GM19043 (cell line): ENCODE measurements around the gene CPB1.

Experiments
- ATAC-seq: cut with Tn5 transposase; IDR thresholded peaks from one replicate; pipeline ENCODE4 v1.9.1; 2021; ENCODE audit warnings: low read depth; ENCODE audit not compliant: unreplicated experiment

Gene CPB1

DNA sequence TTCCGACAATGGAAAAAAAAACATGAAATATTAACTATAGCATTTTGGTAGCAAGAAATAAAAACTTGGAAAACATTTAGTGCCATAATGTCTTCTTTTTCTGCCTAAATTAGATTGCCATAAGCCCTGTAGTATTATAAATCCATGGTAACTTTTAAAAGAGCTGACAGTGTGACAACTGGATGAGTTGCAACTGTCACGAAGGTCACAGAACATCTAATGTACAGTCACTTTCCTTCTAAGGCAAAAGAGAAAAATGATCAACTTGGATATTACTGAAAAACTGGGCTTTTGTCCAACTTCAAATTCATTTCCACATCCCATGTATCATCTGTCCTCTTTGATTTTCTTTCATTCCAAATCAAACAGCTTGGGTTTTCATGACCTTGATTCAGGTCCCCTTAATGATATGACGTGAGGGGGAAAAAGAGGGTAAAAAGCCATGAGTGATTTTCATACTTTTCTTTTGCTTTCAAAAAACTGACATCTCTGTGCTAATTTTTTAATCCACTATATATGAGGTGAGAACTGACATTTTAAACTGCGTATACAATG, 602 bp downstream of the CPB1 start:
- ATAC-seq = no peak

DNA sequence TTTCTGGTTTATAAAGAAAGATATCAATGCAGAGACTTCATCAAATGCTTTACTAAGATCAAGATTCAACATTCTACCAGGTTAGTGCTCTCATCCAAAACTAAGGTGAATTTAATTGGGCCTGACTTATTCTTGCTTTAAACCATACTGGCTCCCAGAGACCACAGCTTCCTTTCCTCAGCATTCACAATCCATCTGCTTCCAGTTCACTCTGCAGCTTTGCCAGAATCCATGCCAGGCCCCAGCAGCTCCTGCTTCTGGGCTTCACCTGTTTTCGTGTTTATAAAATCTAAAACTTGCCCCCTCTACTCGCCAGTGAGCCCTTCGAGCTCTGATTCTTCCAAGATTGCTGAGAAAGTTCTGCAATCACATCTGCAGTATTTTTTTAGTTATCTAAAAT, 2.3 kb downstream of the CPB1 start:
- no peak for ATAC-seq

DNA sequence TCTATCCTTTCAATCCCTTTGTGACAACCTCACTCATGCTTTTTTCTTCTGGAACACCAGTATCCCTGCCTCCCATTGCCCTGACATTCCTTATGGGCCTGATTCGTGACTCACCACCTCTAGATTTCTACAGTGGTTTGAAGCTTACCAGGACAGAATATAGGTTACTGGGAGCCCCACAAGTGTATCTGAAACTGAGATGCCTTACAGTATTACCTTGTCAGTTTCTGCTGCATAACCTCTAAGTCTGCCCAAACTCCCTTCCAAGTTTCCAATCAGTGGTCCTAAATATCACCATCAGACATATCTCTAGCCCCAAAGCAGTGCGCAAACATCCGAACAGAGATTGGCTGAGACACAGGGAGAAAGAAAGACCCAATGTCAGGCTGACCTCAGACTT, 5.6 kb downstream of the CPB1 start:
- no peak for ATAC-seq

DNA sequence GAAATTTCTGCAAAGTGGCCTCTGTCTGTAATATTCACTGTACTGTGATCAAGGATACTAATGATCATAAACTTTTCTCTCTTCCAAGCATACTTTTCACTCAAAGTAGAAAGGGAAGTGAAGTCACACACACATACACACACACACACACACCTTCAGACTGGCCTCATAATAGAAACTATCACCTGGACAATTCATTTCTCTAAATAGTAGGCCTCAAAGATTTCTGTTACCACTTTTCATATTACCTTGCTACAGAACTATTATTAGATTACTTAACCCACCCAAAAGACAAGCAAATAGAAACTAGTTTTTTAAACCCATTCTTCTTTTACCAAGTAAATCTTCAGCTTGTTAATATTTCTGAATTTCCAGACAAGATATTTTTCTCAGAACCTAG, 12.2 kb downstream of the CPB1 start:
- peak; percentile 57 for ATAC-seq

DNA sequence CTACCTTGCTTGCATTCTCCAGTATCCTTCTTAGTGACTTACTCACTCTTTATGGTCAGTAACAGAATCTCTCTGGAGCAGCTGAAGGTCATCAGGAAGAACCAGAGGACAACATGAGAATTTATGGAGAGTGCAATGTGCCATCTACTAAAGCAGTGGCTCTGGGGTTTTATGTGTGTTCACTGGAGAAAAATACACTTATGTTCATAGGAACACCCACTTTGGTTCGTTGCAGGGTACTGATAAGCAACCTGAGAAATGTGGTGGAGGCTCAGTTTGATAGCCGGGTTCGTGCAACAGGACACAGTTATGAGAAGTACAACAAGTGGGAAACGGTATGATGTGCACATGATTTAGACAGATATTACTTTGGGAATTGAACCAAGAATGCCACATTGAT, 12.8 kb downstream of the CPB1 start:
- ATAC-seq = no peak

DNA sequence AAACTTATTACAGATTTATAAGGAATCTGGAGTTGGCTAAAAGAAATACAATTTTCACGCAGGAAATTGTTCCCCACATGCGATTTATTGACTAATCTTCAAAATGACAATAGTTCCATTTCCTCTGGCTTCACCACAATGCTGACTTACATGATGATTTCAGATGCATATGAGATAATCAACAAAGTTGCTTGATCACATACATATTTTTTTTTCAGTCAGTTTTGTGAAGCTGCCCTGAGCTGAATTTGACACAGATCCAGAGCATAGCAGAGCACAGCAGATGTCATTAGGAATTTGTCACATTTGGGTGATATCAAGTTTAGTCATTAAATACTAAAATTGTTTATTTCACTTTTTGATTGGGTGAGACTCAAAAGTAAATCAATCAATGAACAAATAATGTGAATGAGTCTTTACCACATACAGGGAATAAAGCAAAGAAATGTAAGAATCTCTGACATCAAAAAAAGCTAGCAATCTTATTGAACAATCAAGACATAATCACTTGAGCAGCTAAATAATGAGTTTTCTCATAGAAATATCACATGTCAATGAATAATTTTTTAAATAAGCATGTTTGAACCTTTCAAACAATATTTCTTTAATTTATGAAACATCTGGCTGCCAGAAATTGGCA, 18.3 kb downstream of the CPB1 start:
- ATAC-seq = no peak

DNA sequence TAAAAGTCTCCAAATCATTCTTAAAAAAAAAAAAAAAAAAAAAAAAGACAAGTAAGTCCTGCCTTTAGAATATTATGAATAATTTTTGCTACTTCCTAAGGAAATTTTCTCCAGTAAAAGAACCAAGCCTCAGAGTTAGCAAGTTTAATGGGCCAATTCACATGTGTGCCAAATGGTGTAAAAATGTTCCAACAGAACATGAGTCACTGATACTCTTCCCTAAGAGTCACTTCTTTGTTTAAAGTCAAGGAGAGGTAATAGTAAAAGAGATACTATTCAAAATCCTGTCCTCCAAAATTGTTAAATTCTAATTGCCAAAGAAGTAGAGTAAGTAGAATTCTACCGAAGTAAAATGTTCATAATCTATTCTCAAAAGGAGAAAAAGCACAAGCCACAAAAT, 19.7 kb downstream of the CPB1 start:
- no peak for ATAC-seq

DNA sequence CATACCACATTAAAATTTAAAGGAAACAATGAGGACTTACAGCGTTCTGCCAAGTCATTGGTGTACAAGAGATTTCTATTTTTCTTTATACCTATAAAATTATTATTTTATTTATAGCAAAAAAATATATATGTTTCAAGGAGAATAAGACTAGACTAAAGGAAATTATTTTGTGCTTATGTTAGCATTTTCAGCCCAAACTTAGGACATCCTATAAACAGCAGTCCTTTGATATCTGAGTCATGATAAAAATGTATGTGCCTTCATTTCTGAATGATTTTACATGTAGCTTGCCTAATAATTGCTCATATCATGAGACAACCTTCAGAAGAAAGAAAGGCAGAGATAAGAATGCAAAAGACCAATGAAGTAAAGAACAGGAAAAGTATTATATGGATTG, 20.8 kb downstream of the CPB1 start:
- no peak for ATAC-seq

DNA sequence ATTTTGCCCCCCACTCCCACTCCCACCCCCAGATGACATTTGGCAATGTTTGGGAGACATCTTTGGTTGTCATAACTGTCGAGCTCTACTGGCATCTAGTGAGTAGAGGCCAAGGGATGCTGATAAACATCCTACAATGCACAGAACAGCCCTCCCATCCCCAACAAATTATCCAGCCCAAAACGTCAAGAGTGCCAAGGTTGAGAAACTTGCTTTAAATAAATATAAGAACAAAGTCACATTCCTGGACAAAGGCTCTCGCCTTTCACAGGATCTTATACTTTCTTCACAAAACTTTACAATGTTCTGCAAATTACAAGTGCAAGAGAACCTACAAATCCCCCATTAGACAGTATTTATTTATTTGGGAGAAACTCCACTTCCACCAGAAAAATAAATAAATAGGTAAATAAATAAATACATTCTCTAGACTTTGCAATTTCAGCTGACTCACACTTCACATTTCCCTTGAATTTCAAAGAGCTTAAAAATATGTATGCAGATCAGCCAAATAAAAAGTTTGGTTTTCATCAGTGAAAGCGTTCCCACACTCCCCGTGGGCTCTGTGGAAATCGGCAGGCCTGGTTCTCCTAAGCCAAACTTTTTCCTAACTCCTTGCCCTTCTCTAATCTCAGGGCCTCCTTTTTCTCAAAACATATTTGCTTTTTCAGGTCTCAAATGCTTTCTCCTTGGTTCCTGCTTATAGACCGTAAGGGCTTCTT, 24.8 kb downstream of the CPB1 start:
- ATAC-seq = no peak

DNA sequence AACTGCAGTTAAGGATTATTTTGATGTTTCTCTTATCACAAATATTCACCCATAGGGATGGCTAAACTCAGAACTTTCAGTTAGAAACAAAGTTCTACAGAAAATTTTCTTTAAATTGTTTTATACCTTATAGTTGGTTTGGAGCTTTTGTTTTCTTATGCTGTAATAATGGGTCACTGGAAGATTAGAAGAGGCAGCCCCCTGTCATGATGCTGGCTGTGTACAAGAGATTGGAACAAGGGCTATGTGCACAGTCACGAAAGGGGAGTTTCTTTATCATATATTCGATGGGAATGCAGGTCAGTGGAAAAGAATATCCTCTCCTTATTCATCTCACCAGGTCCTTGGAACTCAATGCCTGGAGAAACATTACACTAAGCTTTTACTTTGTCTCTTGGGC, 25.5 kb downstream of the CPB1 start:
- ATAC-seq = no peak

DNA sequence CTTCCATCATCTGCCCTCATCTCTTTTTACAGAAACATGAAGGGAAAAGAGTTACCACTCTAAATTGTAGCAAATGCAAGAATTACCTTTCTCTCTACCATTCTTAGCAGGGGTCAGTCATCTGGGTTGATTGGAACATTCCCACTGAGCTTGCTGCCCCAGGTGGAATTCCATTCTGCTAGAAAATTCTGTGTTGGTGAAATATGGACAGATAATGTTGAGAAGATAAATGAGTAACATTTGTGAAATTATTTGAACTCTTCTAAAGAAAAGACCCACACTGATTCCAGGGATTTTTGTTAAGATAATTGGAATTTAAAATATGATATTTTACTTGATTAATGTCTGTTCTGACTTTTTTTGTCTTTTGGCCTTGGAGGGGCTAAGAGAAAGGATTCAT, 26.4 kb downstream of the CPB1 start:
- no peak for ATAC-seq

DNA sequence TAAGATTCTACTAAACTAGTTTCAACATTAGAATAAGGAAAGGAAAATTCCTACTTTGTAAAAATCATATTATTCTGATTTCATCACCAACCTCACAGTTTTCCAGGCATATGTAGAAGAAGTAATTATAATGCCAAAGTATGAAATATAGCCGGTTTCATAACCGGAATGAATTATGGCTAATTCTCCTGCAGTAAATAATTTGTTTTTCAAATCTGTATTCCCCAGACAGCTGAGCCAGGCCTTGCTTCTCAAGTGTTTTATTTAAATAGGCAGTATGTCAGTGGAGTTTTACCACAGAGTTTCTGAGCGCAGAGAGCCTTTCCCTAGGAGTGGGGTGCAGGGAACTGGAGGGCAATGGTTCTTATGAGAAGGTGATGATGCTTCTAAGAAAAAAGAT, 28.8 kb downstream of the CPB1 start:
- ATAC-seq = no peak

DNA sequence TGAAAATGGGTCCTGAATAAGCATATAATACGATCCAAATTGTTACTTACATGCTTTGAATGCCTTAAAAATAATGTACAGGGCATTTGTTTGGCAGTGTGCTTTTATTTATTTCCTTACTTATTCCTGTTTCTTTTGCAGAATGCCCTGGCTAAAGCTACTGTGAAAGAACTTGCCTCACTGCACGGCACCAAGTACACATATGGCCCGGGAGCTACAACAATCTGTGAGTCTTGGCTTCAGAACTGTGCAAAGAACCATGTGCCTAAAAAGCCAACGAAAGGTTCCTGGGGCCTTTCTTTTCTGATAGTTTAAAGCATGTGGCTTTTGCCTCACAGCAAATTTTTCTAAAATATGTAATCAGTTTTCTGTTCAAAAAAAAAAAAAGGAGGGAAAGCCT, 29.7 kb downstream of the CPB1 start:
- ATAC-seq = no peak

DNA sequence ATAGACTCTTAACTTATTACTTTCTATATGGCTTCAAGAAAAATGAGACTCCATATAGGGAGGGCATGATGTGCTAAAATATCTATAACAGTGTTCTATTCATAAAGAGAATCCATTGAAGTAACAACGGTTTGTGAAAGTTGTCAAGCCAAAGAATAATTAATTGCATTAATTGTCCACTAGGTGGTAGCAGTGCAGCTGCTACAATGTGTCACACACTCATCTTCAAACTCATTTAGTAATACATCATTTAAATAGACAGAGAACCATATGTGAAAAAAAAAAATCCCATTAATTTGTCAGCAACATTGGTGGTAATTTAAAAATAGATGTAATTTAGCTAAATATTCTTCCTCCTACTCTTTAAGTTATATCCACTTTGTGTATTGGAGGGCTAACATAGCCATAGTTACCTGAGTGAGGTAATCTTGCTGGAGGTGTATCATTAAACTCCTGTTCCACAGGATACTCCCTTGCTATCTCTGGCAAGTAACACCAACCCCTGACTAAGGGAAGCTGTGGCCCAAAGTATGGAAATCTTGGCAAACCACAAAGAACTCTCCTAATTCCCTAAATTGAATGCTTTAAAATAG, 33.8 kb downstream of the CPB1 start:
- peak; percentile 78 for ATAC-seq

DNA sequence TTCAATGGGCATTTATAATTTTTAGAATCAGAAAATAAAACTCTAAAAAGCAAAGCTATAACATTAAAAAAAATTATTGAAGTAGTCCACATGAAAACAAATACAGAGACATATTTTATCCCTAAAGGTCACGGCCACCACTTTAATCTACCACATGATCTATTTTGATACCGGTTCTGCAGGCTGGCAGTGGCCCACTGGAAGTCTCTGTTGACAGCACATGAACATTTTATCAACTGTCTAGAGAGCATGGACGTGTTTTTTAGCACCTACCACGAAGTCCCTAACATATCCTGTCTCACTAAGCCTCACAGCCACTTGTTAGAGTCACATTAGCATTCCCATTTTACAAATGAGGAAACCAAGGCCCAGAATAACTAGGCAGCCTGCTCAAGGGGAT, 35.7 kb downstream of the CPB1 start:
- no peak for ATAC-seq

DNA sequence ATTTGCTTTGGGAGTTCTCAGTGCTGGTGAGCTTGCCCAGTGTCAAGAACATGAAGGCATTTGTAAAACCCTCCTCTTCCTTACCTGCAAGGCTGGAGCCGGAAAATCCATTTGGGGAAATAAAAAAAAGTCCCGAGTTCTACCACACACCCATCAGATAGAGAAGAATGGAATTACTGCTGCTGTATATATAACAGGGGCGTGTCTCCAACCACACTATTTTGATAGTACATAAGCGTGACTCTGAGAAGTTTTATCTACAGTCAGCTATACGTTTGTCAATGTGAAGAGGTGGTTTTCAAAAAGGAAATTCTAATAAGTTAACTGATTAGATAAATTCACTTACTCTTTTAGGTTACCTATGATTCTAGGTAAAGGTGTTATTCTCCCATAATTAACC, 36.2 kb downstream of the CPB1 start:
- ATAC-seq = no peak

DNA sequence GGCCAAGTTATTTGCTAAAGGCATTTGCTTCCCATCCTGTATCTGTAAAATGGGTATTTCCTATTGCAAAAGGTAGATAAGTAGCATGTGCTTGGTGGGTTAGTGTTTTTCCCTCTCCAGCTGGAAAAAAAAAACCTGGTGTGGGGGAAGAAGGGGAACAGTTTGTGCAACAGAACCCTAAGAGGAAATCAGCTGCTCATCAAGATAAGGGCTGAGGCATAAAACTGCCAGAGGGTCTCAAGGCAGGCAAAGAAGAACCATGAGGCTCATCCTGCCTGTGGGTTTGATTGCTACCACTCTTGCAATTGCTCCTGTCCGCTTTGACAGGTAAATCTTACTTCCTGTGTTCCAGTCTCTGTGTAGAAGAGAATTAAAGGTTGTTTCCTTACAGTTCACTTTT, 37.4 kb downstream of the CPB1 start, which contains the start of gene CPA3:
Gene CPA3 (plus strand): TSS at position 248 of the 400 bp plus-strand sequence. CDS start 12 bp downstream, at position 260.
- ATAC-seq = no peak

DNA sequence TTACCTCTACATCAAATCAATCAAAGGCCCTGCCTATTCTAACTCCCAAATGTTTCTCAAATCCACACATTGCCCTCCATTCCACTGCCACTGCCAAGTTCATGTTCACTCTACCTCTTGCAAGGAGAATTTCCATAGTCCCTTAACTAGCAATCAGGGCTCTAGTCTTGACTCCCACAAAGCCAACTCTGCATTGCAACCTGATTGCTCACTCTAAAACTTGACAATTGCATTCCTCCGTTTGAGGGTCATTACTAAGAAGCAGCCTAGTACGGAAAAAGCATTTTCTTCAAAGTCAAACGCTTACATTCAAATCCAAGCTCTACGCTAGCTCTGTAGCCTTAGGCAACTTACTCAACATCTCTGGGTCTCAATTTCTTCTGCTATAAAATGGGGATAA, 38.6 kb downstream of the CPB1 start:
- ATAC-seq = no peak

DNA sequence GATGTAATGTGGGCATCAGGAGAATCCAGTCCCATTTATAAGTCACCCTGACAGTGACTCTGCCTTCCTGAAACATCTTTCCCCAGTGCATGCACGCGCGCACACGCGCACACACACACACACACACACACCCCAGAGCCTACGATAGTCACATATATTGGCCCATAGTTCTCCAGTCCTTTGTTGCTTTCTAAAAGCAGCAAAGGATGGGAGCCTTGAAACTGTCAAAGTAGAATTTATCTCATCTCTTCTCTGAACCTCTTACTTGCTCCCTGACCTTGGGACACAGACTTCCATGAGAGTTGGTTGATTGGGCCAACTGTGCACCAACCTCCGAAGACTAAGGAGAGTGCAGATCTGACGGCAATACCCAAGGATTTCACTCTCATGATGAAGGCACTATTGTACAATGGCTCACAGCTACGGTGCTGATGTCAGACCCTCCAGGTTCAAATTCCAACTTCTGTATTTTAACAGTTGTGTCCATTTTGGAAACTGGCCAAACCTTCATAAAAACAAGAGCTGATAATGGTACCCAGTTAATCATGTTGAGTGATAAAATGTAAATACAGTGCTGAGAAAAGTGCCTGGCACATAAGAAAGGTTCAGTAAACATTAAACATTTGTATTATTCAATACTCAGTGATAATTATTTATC, 45.8 kb downstream of the CPB1 start:
- ATAC-seq = no peak

DNA sequence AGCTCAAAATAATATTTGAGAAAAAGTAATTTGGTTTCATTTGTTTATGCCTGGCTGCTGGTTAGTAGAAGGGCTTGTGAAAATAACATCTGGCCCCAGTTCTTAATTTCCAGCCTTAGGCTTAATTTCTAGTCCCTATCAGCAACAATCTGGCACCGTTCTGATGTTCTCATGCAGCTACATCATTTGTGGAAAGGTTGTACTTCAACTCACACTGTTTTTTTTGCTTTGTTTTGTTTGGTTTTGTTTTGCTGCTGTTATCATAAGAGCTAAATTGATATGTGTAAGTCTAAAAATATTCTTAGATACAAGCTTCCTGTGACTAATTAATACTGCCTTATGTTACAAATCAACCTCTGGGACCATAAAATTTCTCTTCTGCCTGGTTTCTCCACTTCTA, 46.4 kb downstream of the CPB1 start:
- no peak for ATAC-seq

DNA sequence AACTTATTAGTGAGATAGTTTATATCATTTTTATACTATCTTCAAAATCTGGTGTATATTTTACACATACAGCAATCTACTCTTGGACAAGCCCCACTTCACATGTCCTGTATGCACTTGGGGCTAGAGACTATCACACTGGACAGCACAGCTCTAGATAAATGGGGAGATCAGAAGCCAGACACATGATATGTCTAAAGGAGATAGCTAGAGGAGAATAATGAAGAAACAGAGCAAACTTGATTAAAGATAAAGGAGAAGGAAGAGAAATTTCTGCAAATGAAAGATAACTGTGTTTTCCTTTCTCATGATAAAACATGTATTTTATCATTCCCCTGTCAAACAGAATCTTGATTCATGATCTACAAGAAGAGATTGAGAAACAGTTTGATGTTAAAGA, 50.5 kb downstream of the CPB1 start:
- no peak for ATAC-seq
